Thoracic aorta (tissue), 2 donors: ENCODE results near the gene MEOX1. TPM values are rescaled to one million over a fixed set of nuclear protein-coding genes. Genes with fewer than 3 reads are reported as not detected.

Experiments
- ATAC-seq: fragments of 150-250 bp; one replicate; pipeline ENCODE4 v1.8.0; 2017; ENCODE audit warnings: low read depth; ENCODE audit not compliant: insufficient number of reproducible peaks, low FRiP score
- DNase-seq: peaks from one replicate; pipeline ENCODE4 v3.0.0-alpha.2; 2020; ENCODE audit warnings: low spot score
- H3K27ac ChIP-seq, 2 donors: fragments of 200-600 bp; sonication (generic); 1 replicate in 1 of 2; 2 replicates in 1 of 2; pipeline ENCODE4 v1.5.1; 2016; ENCODE audit warnings: mild to moderate bottlenecking in 2 of 2, moderate library complexity in 2 of 2
- H3K27me3 ChIP-seq: fragments of 200-600 bp; sonication (generic); replicated peaks from 2 replicates; pipeline ENCODE4 v1.6.0; 2016; ENCODE audit warnings: mild to moderate bottlenecking; ENCODE audit not compliant: insufficient read depth
- H3K36me3 ChIP-seq: fragments of 200-600 bp; sonication (generic); one replicate; pipeline ENCODE4 v1.5.1; 2016
- H3K4me1 ChIP-seq, 2 donors: fragments of 200-600 bp; sonication (generic); 1 replicate in 1 of 2; 2 replicates in 1 of 2; pipeline versions ENCODE4 v1.5.1 to v1.6.0; 2016; ENCODE audit warnings: low read depth in 2 of 2, mild to moderate bottlenecking in 1 of 2; ENCODE audit not compliant: control insufficient read depth in 1 of 2
- H3K4me3 ChIP-seq: fragments of 200-600 bp; sonication (generic); 2 replicates; pipeline ENCODE4 v1.5.1; 2016; ENCODE audit warnings: mild to moderate bottlenecking
- H3K9me3 ChIP-seq: fragments of 200-600 bp; sonication (generic); 2 replicates; pipeline ENCODE4 v1.5.1; 2016
- CTCF ChIP-seq: fragments of 200-600 bp; sonication (generic); IDR thresholded peaks from one replicate; pipeline ENCODE4 v1.5.1; 2019; ENCODE audit warnings: antibody characterized with exemption
- total RNA-seq, 2 donors: library from RNA; depleted of rRNA; stranded (reverse); fragments of >200 nt; gene quantifications; one replicate each; pipeline versions ENCODE4 v1.1.0 to v1.2.3, GENCODE V29; 2016

MEOX1 gene
- total RNA-seq, 2 donors from 2014 or later = 3.0 to 5.4 TPM

DNA sequence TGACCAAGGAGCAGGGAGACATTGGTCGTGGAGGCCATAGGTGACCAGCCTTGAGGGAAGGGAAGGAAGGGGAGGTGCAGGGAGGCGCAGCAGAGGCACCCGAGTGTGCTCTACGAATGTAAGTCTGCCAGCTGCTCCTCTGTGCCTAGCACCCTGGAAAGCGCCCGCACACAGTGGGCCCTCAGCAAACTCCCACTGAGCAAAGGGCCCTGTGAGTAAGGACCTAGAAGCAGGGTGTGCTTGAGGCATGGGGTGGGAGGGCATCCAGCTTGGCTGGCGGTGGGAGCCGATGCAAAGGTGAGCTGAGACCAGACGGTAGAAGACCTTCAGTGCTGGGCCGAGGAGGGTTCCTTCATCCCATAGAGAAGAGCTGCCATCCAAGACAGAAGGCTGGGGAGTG lies 36.2 kb upstream of the MEOX1 start:
- DNase-seq (no peak), ATAC-seq (no peak)
- peak overlapping the region; percentile 70 to 77 for H3K27ac ChIP-seq
- H3K9me3 ChIP-seq = no peaks in the 10 kb centered on the region
- peaks cover 39 to 61% of the 10 kb centered on the region in 2 donors for H3K4me1 ChIP-seq
- no peaks in the 10 kb centered on the region for H3K27me3 ChIP-seq
- TF ChIP-seq CTCF = no peak
- no peaks in the 10 kb centered on the region for H3K36me3 ChIP-seq
- no peak overlapping the region for H3K4me3 ChIP-seq

DNA sequence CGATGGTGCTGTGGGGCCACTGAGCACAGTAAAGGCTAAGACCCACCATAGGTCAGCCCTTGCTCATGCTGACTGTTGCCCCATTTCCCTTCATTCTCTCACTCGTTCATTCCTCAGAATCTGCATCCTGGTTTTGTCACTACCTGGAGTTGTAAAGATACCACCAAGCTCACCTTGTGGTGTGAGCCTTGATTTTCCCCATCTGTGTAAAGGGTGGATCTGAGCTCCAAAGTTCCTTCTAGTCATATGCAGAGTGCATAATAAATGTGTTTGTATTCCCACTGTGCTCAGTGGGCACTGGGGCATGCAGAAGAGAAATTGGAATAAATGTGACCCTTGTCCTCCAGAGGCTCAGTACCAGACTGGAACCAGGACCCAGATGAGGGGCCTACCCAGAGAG lies 35.2 kb upstream of the MEOX1 start:
- H3K4me1 ChIP-seq = peaks cover 39 to 61% of the 10 kb centered on the region in 2 donors
- H3K36me3 ChIP-seq = no peaks in the 10 kb centered on the region
- DNase-seq (no peak), ATAC-seq (no peak)
- H3K27me3 ChIP-seq = no peaks in the 10 kb centered on the region
- H3K9me3 ChIP-seq = no peaks in the 10 kb centered on the region
- no peak for TF ChIP-seq CTCF
- peak overlapping the region; percentile 70 to 77 for H3K27ac ChIP-seq
- H3K4me3 ChIP-seq = no peak overlapping the region

GRCh38 chr17:43695970-43696865 lies 34.5 kb upstream of the MEOX1 start:
- H3K27ac ChIP-seq = peak overlapping the region; percentile 70 to 77
- no peaks in the 10 kb centered on the region for H3K9me3 ChIP-seq
- DNase-seq (peak; percentile 32), ATAC-seq (peak; percentile 8)
- no peak overlapping the region for H3K4me3 ChIP-seq
- H3K27me3 ChIP-seq = no peaks in the 10 kb centered on the region
- H3K4me1 ChIP-seq = peaks cover 39 to 61% of the 10 kb centered on the region in 2 donors
- no peak for TF ChIP-seq CTCF
- no peaks in the 10 kb centered on the region for H3K36me3 ChIP-seq

GRCh38 chr17:43694081-43694870 lies 32.6 kb upstream of the MEOX1 start:
- no peaks in the 10 kb centered on the region for H3K9me3 ChIP-seq
- H3K4me3 ChIP-seq = no peak overlapping the region
- peaks cover 39 to 50% of the 10 kb centered on the region in 2 donors for H3K4me1 ChIP-seq
- DNase-seq = peak; percentile 23
- H3K27ac ChIP-seq = peak overlapping the region in 1 of 2 donors; percentile 21
- no peaks in the 10 kb centered on the region for H3K27me3 ChIP-seq
- peak; percentile 94 for TF ChIP-seq CTCF
- ATAC-seq = no peak
- H3K36me3 ChIP-seq = no peaks in the 10 kb centered on the region

DNA sequence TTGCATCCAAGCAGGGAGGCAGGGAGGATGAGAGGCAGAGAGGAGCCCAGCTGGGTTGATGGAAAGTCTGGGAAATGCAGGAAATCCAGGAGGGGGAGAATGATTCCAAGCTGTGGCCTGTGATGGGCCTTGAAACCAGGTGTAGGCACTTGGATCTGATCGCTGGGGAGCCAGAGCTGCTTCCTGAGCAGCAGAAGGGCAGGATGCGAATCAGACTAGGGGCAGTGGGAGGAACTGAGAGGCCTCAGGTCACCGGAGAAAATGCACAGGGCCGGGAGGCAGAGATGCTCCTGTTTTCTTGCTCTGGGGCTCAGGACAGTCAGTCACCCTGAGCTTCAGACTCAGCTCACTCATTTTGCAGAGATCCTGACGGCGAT lies 29.6 kb upstream of the MEOX1 start:
- no peak overlapping the region for H3K4me3 ChIP-seq
- H3K9me3 ChIP-seq = no peaks in the 10 kb centered on the region
- H3K27me3 ChIP-seq = no peaks in the 10 kb centered on the region
- no peak for TF ChIP-seq CTCF
- DNase-seq (no peak), ATAC-seq (no peak)
- H3K27ac ChIP-seq = no peak overlapping the region
- no peaks in the 10 kb centered on the region for H3K36me3 ChIP-seq
- H3K4me1 ChIP-seq = peaks cover 15 to 21% of the 10 kb centered on the region in 2 donors
